WI38 (cell line): ENCODE results near the gene RIMBP2.

Experiments used
- H3K4me3 ChIP-seq: 2 replicates; pipeline ENCODE4 v1.5.1; 2011; ENCODE audit warnings: low read depth, mild to moderate bottlenecking, control low read depth, low read length
- CTCF ChIP-seq: IDR thresholded peaks from 2 replicates; pipeline ENCODE4 v1.5.1; 2012; ENCODE audit warnings: low read depth, mild to moderate bottlenecking, control low read depth, low read length

Gene RIMBP2

GRCh38 chr12:130514149-130514551 lies 201.9 kb downstream of the RIMBP2 start:
- H3K4me3 ChIP-seq = no peak overlapping the region
- TF ChIP-seq CTCF = no peak

DNA sequence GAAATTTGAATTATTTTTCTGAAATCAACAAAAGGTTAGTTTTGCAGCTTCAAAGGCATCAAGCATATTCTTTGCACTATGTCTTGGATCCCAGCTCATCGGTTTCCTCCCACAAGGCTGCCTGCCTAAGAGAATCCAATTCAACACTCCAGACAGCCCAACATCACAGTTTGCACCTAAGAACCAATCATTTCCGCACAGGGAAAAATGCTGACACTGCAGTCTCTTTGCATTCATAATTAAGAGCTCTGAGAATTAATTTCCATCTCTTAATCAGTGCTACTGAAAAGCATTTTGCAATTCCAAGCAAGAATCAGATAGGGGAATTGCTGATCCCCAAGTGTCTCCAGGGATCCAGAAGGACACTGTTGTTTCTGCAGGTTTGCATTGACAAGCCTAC lies 202.5 kb downstream of the RIMBP2 start:
- TF ChIP-seq CTCF = no peak
- H3K4me3 ChIP-seq = no peak overlapping the region

DNA sequence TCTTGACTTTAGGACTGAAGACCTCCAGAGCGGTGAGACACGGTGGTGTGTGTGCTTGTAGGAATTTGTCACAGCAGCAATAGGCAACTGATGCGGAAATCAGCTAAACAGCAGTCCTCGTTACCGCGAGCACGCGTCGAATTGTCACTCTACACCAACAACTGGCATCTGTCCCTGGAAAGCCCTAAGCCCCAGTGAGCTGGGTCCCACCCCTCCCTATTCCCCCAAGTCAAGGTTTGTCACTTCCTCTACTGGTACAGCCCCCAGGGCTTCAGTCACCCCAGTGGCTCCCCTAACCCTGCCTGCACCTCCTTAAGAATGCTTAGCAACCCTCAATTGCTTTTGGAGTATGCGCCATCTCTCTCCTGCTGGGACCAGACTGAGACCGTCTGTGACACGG lies 204.8 kb downstream of the RIMBP2 start:
- no peak overlapping the region for H3K4me3 ChIP-seq
- no peak for TF ChIP-seq CTCF

- TF ChIP-seq CTCF = no peak
- H3K4me3 ChIP-seq = no peak overlapping the region
These were observed 206.6 kb downstream of the RIMBP2 start for GRCh38 chr12:130509454-130509853.

GRCh38 chr12:130508847-130509246 lies 207.3 kb downstream of the RIMBP2 start:
- H3K4me3 ChIP-seq = no peak overlapping the region
- no peak for TF ChIP-seq CTCF

DNA sequence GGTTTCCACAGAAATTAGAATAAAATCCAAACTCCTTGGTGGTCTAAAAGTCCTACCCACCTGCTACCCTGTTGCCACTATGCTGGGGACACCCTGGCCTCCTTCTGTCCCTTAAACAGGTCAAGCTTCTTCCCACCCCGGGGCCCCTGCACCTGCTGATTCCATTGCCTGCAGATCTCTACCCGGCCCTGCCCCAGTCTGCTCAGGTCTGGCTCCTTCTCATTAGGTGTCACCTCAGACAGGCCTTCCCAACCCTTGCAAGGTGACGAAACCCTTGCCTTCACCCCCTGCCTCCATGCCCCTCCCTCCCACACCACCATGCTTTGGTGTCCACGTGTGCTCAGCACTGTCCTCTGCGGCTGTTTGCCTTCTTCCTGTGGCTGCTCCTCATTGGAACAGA lies 207.8 kb downstream of the RIMBP2 start:
- no peak for TF ChIP-seq CTCF
- no peak overlapping the region for H3K4me3 ChIP-seq

GRCh38 chr12:130506844-130507243 lies 209.3 kb downstream of the RIMBP2 start:
- TF ChIP-seq CTCF = no peak
- no peak overlapping the region for H3K4me3 ChIP-seq

GRCh38 chr12:130504840-130505175 lies 211.3 kb downstream of the RIMBP2 start:
- TF ChIP-seq CTCF = no peak
- no peak overlapping the region for H3K4me3 ChIP-seq
